Measurements from ENCODE around the gene PDE4B. TPM values are rescaled to one million over a fixed set of nuclear protein-coding genes. Genes with fewer than 3 reads are reported as not detected.
A peak's percentile ranks its signal among the peaks of the same experiment; 100 is the strongest.

PDE4B gene
- total RNA-seq, 2 donors from 2014 or later = 2.0 to 5.7 TPM

DNA sequence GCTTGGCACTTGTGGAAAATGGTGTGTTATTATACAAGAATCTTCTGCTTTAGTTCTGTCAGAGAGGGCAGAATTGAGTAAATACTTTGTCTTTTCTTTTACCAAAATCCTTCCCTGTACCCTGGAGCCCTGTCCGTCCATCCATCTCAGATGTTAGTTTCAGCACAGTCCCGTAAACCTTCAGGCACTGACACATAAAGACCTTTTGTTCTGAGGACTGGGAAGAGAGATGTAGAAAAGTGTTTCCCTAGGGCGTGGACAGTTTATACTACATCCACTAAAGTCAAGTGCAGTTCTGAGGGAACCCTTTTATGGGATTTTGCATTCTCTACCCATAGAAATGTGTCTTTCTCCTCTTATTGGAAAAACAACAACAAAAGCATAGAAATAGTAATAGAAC is 162.4 kb downstream of the PDE4B start:
- peak; percentile 61 for DNase-seq
- intact Hi-C loops (cut with DNase I) = loop anchor here (5.0 kb wide), 1 partner anchor 492 kb away; no protein-coding TSS in a partner anchor
- no peaks in the 10 kb centered on the region for H3K9me3 ChIP-seq
- no peaks in the 10 kb centered on the region for H3K27me3 ChIP-seq
- H3K36me3 ChIP-seq = no peaks in the 10 kb centered on the region
- peak overlapping the region; percentile 75 for H3K27ac ChIP-seq
- TF ChIP-seq, protein P1, sequence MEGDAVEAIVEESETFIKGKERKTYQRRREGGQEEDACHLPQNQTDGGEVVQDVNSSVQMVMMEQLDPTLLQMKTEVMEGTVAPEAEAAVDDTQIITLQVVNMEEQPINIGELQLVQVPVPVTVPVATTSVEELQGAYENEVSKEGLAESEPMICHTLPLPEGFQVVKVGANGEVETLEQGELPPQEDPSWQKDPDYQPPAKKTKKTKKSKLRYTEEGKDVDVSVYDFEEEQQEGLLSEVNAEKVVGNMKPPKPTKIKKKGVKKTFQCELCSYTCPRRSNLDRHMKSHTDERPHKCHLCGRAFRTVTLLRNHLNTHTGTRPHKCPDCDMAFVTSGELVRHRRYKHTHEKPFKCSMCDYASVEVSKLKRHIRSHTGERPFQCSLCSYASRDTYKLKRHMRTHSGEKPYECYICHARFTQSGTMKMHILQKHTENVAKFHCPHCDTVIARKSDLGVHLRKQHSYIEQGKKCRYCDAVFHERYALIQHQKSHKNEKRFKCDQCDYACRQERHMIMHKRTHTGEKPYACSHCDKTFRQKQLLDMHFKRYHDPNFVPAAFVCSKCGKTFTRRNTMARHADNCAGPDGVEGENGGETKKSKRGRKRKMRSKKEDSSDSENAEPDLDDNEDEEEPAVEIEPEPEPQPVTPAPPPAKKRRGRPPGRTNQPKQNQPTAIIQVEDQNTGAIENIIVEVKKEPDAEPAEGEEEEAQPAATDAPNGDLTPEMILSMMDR (IDR thresholded peaks at IDR 0.05) = no peak
- H3K9ac ChIP-seq (ENCODE audit: low read depth in 2 of 2, low read length in 2 of 2) = peak overlapping the region in 1 of 2 donors; percentile 44
- peaks cover 6% of the 10 kb centered on the region for H3K4me1 ChIP-seq
- no peak overlapping the region for H3K4me3 ChIP-seq

DNA sequence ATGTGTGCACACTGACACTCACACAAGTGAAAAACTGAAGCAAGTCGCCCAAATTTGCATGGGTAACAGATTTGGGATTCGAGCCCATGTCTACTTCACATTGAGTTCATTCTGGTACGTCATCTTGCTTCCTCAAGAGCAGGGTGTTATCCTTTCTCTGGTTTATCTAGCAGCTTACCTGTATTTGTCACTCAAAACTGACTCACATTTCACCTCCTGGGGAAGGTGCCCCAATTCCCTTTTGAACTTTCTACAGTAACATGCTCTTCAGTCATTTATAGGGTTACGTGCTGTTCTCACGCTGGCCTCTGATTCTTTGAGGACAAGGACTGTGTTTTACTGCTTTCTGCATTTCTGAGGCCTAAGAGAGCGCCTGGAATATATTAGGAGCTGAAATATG is 162.8 kb downstream of the PDE4B start:
- Histone ChIP-seq H3K4me1 (peaks cover 6% of the 10 kb centered on the region), H3K36me3 (no peaks in the 10 kb centered on the region), H3K9me3 (no peaks in the 10 kb centered on the region), H3K27ac (peak overlapping the region; percentile 75), H3K4me3 (no peak overlapping the region), H3K27me3 (no peaks in the 10 kb centered on the region), H3K9ac (ENCODE audit: low read depth in 2 of 2, low read length in 2 of 2) (peak overlapping the region in 1 of 2 donors; percentile 44)
- TF ChIP-seq, protein P1 (IDR thresholded peaks at IDR 0.05) = no peak
- peak; percentile 31 for DNase-seq
- intact Hi-C loops (cut with DNase I) = loop anchor here (5.0 kb wide), 1 partner anchor 492 kb away; no protein-coding TSS in a partner anchor

DNA sequence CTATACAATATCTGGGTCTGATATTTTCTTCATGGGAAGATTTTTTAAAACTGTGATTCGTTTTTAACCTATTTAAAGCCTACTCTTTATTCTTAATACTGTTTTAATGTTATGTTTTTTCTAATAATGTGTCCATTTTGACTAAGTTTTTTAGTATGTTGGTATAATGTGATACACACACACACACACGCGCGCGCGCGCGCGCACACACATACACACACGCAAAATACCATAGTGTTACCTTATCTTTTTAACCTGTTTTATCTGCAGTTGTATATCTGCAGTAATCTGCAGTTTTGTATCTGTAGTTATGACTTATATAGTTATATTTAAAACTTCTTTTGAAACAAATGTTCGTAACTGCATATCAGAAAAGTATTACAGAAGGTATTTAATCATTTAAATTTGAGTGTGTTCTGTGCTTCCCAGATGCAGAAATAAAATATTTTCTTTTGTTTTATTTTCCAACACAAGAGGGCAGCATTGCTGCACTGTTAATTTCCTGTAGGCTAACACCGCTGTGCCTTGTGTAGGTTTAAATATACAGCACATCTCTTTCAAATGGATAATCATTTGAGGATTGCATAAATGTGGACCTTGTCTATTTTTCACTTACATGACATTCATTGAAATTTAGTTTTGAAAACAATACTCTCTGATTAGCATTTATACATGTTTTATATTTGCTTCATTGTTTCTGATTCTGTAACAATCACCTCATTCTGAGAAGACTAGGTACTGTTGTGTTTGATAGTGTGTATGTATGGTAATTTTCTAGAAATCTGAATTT is 166.1 kb downstream of the PDE4B start:
- Histone ChIP-seq H3K9ac (ENCODE audit: low read depth in 2 of 2, low read length in 2 of 2) (no peak overlapping the region), H3K27me3 (no peaks in the 10 kb centered on the region), H3K36me3 (no peaks in the 10 kb centered on the region), H3K4me3 (no peak overlapping the region), H3K27ac (no peak overlapping the region), H3K9me3 (no peaks in the 10 kb centered on the region), H3K4me1 (peaks cover 6% of the 10 kb centered on the region)
- TF ChIP-seq, protein P1 (IDR thresholded peaks at IDR 0.05) = peak; percentile 66
- intact Hi-C loops (cut with DNase I) = loop anchor here (5.0 kb wide), 1 partner anchor 489 kb away; no protein-coding TSS in a partner anchor
- DNase-seq = no peak

DNA sequence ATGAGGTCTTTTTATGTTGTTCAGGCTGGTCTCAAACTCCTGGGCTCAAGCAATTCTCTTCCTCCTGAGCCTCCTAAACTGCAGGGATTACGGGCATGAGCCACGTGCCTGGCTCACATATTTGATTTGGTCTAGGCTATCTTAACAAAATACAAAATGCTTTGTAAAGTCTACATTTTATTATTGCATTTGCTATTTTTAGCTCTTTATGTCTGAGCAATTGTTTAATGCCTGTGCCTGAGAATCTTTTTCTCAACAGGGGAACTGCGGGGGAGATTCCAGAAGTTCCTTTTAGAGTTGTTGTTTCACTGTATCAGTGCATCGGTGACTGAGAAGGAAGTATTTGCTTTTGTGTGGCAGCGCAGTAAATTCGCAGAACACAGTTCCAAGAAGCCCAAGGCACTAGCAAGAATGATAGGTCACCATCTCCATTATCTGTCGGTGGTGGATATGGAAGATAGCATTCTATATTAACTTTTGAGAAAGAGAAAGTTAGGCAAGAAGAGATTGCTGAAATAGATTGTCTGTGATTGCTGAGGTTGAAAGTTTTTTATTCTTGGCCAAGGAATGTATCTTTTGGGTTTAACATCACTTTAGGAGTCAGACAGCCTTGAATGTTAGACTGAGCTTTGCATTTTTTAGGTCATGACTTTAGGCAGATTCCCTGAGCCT is 167.3 kb downstream of the PDE4B start:
- TF ChIP-seq, protein P1 (IDR thresholded peaks at IDR 0.05) = no peak
- Histone ChIP-seq H3K9ac (ENCODE audit: low read depth in 2 of 2, low read length in 2 of 2) (no peak overlapping the region), H3K27me3 (no peaks in the 10 kb centered on the region), H3K4me3 (no peak overlapping the region), H3K4me1 (peaks cover 10% of the 10 kb centered on the region), H3K36me3 (no peaks in the 10 kb centered on the region), H3K9me3 (no peaks in the 10 kb centered on the region), H3K27ac (no peak overlapping the region)
- no peak for DNase-seq
- intact Hi-C loops (cut with DNase I) = loop anchor here (2.0 to 5.0 kb wide), 2 partner anchors 283 to 487 kb away; no protein-coding TSS in a partner anchor

DNA sequence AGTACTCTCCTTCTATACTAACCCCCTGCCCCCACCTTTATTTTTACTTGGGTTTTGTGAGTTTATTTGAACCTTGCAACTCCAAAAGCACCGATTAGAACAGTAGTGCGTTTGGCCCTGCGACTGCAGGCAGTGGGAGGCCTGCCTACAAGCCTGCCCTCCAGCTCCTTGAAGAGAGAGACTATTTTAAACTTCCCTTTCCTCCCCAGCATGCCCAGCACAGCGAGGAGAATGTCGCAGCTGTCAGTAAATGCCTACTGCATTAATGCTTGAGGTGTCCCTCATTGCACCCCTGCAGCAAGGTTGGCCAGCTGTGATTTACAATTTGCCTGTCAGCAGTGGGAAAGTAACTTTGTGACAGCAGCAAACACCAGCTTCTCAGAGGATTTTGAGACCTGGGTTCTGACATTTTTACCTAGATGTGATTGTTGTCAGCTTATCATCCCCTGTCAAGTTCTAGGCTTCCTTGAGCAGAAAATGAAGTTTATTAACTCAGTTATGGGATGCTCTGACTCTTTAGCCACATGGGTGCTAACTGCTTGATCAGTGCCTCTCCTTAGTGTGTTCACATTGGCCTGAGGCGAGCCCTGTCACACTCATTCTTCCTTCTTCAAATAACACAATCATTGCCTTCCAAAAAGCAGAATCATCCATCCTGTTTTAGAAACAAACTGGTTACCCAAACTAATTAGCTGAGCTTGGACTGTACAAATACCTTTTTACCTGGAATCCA is 170.6 kb downstream of the PDE4B start:
- no peak for DNase-seq
- no peak overlapping the region for H3K9ac ChIP-seq (ENCODE audit: low read depth in 2 of 2, low read length in 2 of 2)
- H3K36me3 ChIP-seq = no peaks in the 10 kb centered on the region
- no peaks in the 10 kb centered on the region for H3K27me3 ChIP-seq
- peaks cover 4% of the 10 kb centered on the region for H3K4me1 ChIP-seq
- no peaks in the 10 kb centered on the region for H3K9me3 ChIP-seq
- H3K27ac ChIP-seq = no peak overlapping the region
- intact Hi-C loops (cut with DNase I) = no loop called here
- TF ChIP-seq, protein P1 (IDR thresholded peaks at IDR 0.05) = no peak
- H3K4me3 ChIP-seq = no peak overlapping the region

All from colonic mucosa (tissue), 4 donors.